Spleen (tissue), 7 donors: Measurements from ENCODE around the gene CEBPZ.

ENCODE experiments used
- CTCF ChIP-seq, 11 experiments: fragments of 200-600 bp in 7 of 11; fragments of 450-650 bp in 4 of 11; sonication (generic) in 4 of 11; IDR thresholded peaks in 8 of 11; conservative IDR thresholded peaks in 3 of 11; 1 replicate in 7 of 11; 2 replicates in 4 of 11; pipeline versions ENCODE4 v1.4.0 to v1.8.0; 2016 to 2021; ENCODE audit warnings: antibody characterized with exemption in 11 of 11, inconsistent platforms in 4 of 11, mild to moderate bottlenecking in 1 of 11
- POLR2A ChIP-seq, 3 donors: fragments of 450-650 bp; IDR thresholded peaks; one replicate each; pipeline ENCODE4 v1.5.1; 2017; ENCODE audit warnings: antibody characterized with exemption in 3 of 3, mild to moderate bottlenecking in 1 of 3
- donor health status: DM: no; HTN: no; CAD: no; lungs with moderate emphysema.
- donor health status: DM: no; HTN: no; CAD: no.
- donor health status: DM: no; HTN: no; CAD: no.

- TF ChIP-seq CTCF (IDR thresholded peaks at IDR 0.05 in 8 of 11, conservative IDR thresholded peaks at IDR 0.05 in 3 of 11) (no peak), POLR2A (IDR thresholded peaks at IDR 0.05) (no peak)
Observed at GRCh38 chr2:37211939-37212338, 19.5 kb downstream of the CEBPZ start.
